GM21447 (cell line): ENCODE data around the gene PGM1.
"Not testable (repeated sequence)": the region's sequence is repeated elsewhere in the genome, so short reads cannot be mapped to it uniquely, and the experiment has no call there.

Source experiments
- ATAC-seq: cut with Tn5 transposase; IDR thresholded peaks from one replicate; pipeline ENCODE4 v1.9.1; 2021; ENCODE audit not compliant: unreplicated experiment

PGM1 gene

DNA sequence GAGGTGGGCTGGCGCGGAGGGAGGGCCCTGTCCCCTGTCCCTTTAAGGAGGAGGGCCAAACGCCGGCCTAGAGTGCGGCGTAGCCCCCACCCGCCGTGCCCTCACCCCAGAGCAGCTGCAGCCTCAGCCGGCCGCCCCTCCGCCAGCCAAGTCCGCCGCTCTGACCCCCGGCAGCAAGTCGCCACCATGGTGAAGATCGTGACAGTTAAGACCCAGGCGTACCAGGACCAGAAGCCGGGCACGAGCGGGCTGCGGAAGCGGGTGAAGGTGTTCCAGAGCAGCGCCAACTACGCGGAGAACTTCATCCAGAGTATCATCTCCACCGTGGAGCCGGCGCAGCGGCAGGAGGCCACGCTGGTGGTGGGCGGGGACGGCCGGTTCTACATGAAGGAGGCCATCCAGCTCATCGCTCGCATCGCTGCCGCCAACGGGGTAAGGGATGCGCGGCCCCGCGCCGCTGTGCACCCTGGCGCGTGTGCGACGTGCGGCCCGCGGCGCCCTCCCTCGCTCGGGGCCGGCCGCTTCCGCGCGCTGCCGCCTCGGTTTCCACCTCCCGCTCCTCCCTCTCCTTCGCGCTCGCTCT, at the start of gene PGM1:
Gene PGM1 (plus strand): TSS at position 109 of the 583 bp plus-strand sequence. CDS start 78 bp downstream, at position 187.
- peak; percentile 74 for ATAC-seq

DNA sequence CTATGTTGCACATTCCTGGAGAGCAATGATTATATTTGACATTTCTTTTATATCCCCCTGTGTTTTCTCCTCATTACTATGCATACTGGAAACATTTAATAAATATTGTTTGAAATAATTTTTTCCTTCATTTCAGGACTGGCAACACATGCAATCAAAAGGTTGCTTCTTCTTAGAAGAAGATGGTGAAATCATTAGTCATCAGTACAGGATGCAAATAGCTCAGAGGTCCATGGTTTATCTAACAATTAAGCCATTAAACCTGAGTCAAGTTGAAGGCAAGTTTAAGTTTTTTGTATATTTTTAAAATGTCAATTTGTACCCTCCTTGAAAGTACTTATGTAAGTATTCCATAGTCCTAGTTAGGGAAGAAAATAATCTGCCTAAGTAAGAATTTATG, 47.4 kb upstream of the PGM1 start:
- no peak for ATAC-seq

DNA sequence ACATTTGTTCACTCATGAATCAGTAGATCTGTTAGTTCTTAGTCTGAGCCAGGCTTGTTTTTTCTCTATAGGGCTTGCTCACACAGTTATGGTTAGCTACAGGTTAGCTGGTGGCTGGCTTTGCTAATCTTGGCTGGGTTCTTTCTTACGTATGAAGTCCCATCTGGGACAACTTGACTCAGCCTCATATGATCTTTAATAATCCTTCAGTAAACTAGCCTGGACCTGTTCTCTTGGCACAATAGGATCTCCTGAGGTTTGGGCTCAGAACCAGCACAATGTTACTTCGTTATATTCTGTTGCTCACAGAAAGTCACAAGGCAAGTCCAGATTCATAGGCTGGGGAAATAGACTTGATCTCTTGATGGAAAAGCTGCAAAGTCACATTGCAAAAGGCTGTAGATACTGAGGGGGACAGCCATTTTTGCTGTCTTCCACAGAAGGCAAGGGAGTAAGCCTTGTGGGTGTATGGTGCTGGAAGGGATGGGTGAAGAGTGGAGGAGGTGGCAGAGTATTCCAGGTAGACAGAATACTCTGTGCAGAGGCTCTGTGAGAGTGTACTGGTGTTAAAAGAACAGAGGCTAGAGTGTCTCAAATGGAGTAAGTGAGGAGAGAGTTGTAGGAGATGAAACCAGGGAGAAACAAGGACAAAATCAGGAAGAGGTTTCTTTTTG, 45.5 kb upstream of the PGM1 start:
- ATAC-seq: no peak

DNA sequence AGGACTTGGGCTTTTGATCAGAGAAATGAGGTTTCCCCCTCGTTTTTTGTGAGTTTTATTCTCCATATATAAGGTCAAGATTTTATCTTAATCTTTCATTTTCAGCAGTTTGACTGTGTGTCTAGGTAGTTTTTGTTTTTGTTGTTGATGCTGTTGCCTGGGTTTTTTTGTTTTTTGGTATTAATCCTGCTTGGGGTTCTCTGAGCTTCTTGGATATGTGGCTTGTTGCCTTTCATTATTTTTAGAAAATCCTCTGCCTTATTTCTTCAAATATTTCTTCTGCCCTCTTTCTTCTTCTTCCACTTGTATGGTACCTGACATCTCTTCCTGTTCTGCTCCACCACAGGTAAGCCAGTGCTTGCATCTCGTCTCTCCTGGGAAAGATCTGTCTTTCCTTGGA, 44.9 kb upstream of the PGM1 start:
- ATAC-seq: no peak

DNA sequence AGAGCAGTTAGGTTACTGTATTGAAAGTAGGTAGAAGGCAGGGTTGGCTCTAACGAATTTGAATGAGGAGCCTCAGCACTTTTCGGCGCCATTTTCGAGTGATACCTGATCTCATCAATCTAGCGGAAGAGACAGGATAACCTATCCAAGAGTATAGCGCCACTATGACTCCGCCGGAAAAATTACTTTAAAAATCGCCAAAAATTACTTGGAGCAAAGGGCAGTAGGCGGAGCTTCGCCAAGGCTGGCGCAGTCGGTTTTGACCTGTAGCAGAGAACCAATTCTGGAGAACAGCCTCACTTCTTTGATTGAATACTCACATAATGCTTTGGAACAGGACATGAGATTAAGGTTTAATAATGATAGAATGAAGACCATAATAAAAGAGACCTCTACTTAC, 44.3 kb upstream of the PGM1 start:
- no peak for ATAC-seq

DNA sequence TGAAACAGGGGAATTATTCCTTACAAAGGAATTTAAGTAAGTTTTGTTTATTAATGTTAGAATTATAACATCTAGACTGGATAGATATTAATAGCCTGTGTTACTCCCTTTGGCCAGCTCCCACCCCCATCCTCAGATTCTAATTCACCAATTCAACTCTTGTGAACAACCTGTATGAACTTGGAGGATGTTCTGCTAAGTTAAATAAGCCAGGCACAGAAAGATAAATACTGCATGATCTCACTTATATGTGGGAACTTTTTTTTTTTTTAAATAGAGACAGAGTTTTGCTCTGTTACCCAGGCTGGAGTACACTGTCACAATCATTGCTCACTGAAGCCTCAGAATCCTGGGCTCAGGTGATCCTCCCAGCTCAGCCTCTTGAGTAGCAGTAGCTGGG, 37.7 kb upstream of the PGM1 start:
- no peak for ATAC-seq

DNA sequence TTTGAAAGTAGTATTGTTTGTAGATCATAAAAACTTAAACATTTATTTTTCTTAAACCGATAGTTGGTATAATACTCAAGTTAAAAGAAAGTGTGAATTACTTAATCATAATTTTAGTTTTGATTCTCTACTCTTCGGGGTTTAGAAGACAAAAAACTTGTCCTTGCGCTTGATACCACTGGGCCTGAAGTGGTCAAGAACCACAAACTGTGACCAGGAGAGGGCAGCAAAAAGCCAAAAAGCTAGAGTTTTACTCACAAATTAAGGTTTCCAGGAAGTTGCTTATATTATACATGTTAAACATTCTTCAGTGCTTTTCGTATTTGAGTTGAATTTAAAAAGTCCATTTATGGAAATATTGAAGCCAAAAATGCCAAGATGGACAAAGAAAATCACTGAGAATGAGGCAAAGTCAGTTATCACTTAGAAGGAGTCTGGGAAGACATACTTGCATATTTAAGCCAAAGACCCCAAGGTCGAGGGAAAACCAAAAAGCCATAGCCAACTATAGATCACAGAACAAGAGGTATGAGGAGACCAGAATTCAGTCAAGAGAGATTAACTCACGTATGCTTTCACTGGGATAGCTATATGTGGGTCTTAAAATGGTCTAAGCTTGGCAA, 35.7 kb upstream of the PGM1 start:
- ATAC-seq: no peak

DNA sequence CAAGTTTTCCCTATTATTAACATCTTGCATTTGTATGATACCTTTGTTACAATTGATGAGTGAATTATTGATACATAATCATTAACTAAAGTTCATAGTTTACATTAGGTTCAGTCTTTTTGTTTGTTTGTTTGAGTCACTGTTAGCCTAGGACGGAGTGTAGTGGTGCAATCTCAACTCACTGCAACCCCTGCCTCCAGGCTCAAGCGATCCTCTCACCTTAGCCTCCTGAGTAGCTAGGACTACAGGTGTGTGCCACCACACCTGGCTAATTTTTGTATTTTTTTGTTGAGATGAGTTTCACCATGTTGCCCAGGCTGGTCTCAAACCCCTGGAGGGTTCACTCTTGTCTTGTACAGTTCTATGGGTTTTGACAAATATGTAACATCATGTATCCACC, 33.9 kb upstream of the PGM1 start:
- ATAC-seq: no peak

DNA sequence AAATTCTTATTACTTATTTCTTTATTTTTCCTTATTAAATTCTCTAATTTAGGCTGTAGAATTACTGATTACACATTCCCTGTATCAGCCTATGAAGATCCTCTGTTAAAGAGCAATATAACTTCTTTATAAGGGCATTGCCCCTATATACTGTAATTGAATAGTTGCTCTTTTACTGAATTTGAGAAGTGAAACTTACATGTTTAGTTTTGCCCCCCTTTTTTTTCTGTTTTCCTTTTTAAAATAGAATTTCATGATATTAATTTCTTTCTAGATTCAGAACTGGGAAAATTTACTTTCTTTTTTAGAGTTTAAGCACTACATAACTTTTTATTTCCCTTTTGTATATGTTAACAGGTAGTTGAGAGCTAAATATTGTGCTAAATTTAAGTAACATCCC, 29.5 kb upstream of the PGM1 start:
- peak; percentile 80 for ATAC-seq

DNA sequence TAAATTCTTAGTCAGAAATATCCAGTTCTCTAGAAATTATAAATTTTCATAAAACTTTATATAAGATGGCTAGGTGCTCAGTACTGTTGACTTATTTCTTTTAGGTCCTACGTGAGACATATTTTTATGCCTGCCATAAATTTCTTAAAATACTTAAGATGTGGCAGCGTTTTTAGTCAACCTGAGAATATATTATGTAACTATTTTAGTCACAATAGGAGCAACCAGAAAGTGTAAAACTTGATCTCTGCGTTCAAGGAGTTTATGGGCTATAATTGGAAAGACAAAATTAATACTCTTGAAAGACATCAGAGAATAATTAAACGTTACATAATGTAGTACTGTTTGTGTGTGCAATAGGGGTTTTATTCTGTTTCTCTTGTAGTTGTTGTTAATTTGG, 24.1 kb upstream of the PGM1 start:
- no peak for ATAC-seq

DNA sequence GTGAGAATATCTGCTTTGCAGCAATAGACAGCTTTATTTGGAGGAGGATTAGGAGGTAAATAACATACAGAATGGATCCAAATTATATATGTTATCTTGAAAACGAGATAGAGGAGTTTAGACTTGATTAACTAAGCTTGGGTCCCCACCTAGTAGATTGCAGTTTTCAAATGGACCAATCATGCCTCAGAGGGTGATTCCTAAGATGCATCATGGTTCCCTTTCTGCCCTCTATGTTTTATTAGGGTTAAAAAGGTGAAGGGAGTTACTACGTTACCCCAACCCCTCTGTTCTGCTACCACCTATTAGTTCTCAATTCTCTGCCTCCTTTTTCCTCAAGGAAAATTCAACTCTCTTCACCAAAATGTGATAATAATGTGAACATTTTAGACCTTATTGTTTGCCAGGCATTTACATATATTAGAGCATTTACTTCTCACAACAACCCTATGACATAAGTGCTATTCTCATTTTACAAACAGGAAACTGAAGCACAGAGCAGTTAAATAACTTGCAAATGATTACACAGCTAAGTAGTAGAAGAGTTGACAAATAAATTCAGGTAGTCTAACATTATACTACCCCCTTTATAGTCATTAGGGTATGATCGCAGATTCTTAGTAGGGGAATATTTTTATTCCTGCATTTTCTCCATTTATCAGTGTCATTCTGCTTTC, 23.4 kb upstream of the PGM1 start:
- no peak for ATAC-seq

DNA sequence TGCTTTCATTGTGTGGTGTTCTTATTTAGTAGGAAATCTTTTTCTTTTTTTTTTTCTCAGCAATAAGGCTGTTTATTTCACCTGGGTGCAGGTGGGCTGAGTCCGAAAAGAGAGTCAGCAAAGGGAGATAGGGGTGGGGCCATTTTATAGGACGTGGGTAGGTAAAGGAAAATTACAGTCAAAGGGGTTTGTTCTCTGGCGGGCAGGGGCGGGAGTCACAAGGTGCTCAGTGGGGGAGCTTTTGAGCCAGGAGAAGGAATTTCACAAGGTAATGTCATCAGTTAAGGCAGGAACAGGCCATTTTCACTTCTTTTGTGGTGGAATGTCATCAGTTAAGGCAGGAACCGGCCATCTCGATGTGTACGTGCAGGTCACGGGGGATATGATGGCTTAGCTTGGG, 20.5 kb upstream of the PGM1 start:
- ATAC-seq: not testable (repeated sequence)

DNA sequence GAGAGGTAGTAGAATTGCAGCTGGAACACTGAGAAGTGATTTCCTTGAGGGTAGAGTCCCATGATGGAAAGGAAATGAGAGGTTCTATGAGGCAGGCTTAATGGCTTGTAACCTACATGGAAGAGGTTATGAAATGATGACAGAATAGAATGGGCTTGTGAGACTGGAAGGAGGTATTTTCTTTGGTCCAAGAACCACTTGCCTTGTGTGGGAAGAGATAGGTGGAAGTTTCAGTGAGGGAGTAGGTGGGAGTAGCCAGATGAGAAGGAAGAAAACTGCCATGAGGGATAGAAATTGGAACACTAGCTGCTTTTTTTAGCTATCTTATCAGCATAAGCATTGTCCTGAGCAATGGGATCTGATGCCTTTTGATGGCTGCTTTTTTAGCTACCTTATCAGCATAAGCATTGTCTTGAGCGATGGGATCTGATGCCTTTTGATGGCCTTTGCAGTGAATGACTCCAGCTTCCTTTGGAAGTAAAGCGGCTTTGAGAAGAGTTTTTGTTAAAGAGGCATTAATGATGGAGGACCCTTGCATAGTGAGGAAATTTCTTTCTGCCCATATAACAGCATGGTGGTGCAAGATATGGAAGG, 18.9 kb upstream of the PGM1 start:
- ATAC-seq: not testable (repeated sequence)

DNA sequence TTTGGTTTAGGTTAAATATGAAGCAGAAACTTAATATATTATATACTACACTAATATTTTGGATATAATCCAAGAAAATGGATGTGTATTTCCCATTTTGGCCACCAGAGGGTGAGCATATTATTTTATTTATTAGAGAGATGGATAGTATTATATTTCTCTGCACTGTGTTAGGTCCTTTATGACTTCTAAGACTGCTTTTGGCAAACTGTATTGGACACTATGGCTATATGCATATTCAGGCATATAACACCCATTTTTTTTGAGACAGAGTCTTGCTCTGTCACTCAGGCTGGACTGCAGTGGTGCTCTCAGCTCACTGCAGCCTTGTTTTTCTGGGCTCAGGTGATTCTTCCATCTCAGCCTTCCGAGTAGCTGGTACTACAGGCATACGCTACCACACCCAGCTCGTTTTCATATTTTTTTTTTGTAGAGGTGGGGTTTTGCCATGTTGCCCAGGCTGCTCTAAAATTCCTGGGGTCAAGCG, 17.8 kb upstream of the PGM1 start:
- no peak for ATAC-seq

DNA sequence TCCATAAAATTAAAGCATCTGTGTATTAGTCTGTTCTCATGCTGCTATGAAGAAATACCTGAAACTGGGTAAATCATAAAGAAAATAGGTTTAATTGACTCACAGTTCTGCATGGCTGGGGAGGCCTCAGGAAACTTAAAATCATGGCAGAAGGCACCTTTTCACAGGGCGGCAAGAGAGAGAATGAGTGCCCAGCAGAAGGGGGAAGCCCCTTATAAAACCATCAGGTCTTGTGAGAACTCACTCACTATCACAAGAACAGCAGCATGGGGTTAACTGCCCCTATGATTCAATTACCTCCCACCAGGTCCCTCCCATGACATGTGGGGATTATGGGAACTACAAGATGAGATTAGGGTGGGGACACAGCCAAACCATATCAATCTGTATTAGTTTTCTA, 6.9 kb upstream of the PGM1 start:
- not testable (repeated sequence) for ATAC-seq

DNA sequence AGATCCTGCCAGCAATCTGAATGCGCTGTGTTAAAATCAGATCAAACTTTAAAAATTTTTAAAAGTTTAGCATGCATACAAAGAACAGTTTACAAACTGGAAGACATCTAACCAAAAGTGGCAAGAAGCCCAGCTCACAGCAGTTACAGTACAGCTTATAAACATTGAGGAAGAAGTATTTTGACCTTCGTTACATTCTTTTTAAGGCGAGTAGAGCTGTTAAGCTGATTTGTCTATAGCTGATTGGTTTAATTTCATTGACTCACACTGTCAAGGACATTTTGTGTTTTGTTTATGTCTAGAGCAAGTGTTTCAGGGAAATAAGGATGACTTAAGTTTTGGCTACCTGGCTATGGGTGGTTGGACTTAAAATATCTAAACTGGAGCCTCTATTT, 3.0 kb upstream of the PGM1 start:
- ATAC-seq: no peak

DNA sequence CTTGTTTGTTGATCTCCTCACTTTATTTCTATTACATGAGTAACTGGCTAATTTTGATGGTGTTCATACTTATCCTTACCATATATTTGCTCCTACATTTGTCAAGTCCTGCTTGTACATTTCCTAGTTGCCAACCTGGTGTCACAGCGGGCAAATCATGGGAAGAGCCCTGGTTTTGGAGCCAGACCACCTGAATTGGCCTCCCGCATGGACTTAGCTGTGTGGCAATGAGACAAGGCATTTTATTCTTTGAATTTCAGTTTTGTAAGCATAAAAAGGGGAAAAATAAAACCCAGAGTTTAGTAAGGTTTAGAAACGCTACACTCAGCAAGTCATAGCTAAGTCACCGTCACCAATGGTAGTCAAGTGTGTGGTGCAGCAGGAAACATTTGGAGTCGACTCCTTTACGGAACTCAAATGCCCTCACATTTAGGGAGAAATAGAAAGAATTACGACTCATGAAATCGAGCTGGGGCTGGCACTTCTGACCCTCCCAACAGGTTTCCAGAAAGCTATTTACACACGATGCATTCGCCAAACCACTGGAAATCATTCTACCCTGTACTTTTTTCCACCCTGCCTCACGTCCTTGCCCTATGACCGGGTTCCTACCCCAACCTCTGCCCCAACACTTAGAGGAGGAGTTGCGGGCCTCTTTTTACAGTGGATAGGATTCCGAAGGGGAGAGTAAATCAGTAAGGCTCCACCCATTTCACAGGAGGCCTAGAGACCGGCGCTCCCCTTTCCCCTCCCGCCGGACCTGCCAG, 492 bp upstream of the PGM1 start:
- ATAC-seq: no peak

DNA sequence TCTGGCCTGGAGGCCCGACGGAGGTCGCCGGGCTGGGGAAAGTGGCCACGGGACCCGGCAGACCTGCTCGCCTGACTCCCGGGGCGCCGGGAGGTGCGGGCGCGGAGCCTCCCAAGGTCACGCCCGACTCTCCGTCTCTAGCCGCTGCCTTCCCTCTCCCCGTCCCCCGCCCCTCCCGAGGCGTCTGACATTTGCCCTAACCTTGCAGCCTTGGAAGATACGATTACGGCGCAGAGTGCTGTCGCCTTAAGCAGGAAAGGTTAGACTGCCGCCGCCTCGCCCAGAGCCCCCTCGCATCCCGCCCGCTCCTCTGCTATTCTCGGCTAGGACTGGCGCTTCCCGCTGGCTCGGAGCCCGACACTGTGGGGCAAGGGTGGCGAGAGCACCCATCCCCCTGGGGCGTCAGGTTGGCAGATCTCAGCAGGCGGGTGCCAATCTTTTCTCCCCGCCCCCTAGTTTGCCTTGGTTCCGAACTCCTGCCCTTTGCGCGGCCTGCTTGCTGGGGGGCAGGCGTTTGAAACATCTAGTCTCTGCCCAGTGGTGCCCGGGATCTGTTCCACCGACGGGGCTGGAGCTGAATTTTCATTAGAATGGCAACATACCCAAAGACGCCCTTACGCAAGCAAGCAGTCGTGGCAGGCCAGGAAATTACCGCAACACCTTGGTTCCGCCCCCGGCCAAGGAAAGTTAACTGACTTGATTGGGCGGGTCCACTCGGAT, 835 bp downstream of the PGM1 start:
- ATAC-seq: peak; percentile 41

DNA sequence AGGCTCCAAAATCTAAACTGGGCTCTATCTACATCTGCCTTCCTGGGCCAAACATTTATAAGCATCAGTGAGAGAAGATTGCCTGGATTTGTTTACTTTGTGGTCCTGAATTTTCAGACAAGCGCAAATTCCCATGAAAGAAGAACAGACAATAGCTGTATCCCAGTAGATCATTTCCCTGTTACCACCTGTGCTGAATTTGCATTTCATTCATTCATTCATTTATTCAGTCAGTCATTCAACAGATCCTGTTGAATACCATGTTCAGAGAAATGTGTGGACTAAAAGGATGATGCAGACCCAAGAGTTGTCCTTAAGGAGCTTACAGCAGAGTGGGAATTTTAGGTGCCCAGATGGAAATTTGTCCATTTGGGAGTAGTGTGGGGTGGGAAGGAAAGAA, 2.2 kb downstream of the PGM1 start:
- ATAC-seq: no peak

DNA sequence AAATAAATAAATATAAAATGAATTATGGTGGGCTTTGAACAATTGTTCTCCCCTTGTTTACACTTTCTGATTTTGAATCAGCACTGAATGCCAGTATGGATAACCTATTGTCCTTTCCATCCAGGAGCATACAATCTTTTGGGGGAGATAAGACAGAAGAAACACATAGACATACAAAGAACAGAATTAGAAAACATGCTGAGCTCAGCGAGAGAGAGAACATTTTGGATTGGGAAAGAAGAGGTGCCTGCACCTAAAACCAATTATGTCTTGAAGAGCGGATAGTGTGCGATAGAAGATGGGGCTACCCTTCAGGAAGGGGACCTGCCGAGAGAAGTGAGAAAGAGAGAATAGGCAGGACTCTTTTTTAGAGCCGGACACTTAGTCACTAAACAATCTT, 6.6 kb downstream of the PGM1 start:
- ATAC-seq: no peak
